ENCODE data around the gene PRR3.

Gene PRR3

GRCh38 chr6:30543821-30544220 is 13.3 kb upstream of the PRR3 start:
- no peak for TF ChIP-seq CTCF (IDR thresholded peaks at IDR 0.05; ENCODE audit: control insufficient read depth, extremely low read depth, insufficient read depth)
- no peak for DNase-seq (ENCODE audit: low read depth)
- no peak overlapping the region for H3K4me3 ChIP-seq (ENCODE audit: low read depth, low read length)

DNA sequence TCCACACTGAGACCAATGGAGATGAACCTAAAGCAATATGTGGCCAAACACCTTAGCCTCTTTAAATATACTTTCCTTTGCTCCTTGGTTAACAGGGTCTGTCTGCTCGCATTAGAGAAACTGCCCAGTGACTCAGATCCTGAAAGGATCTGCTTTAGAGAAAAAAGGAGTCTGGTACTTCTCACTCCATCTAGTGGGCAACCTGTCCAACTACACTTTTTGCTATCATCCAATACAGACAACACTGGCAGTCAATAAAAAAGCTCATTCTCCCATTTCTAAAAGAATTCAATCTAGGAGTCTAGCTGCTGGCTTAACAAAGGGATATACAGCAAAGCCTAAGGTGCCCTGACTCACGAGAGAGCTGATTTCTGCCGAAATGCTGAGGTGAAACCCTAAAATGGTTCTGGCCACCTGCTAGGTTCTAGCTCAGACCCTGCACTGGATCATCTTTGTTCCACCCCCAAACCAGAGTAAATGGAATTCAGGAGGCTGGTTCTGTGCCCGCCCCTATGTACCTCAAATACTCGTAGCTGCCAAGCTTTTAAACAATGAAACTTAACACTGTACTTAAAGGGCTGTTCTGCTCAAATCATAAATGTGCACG is 12.3 kb upstream of the PRR3 start:
- DNase-seq (ENCODE audit: low read depth), result no peak
- peak; percentile 68 for TF ChIP-seq CTCF (IDR thresholded peaks at IDR 0.05; ENCODE audit: control insufficient read depth, extremely low read depth, insufficient read depth)
- no peak overlapping the region for H3K4me3 ChIP-seq (ENCODE audit: low read depth, low read length)

DNA sequence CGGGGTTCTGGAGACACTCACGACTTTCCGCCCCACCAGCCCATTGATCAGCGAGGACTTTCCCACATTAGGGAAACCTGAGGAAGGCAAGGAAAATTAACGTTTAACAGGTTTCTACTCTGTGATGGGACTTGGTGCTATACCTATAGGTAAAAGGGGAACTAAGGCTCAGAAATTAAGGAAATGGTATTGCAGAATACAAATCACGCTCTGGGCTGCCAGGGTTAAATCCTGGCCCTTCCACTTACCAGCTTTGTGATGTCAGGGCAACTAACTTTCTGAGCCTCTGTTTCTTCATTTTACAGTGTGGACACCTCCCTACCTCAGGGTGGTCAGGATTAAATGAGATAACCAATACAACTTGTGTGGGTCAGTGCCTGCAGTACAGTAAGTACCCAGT is 9.6 kb upstream of the PRR3 start:
- DNase-seq (ENCODE audit: low read depth), result no peak
- TF ChIP-seq CTCF (IDR thresholded peaks at IDR 0.05; ENCODE audit: control insufficient read depth, extremely low read depth, insufficient read depth), result no peak
- H3K4me3 ChIP-seq (ENCODE audit: low read depth, low read length), result no peak overlapping the region

DNA sequence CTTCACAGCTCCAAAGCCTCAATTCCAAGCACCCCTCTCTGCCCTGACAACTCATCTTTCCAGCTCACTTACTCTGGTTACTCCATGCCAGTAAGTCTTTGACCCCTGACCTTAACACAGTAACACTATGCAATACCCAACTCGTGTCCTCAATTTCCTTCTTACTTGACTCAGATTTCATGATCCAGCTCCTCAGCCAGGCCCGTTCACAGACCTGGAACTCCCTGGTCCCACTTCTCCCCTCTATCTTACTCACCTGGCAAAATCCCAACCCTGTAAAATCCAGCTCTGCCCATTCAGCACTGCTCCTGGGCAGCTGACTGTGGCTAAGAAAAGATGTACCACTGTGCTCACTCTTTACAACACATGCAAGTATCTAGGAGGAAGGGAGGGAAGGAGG is 8.7 kb upstream of the PRR3 start:
- DNase-seq (ENCODE audit: low read depth), result no peak
- TF ChIP-seq CTCF (IDR thresholded peaks at IDR 0.05; ENCODE audit: control insufficient read depth, extremely low read depth, insufficient read depth), result no peak
- H3K4me3 ChIP-seq (ENCODE audit: low read depth, low read length), result no peak overlapping the region

DNA sequence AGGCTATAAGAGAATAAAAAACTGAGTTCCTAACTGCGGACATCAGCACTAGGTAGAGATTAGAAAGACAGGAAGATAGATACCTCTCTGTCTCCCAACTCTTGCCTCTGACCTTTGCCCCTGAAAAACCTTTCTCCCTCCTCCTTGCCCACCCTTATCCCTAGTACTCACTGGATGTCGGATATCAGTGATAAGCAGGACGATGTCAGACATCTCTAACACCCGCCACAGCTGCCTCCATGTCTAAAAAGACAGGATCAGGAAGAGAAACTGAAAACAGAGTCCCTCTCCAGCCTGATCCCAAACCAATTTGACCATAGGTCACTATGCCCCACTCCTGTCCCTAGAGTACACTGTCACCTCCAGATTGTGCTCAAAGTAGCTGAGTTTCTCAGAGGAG is 2.7 kb upstream of the PRR3 start:
- DNase-seq (ENCODE audit: low read depth), result no peak
- TF ChIP-seq CTCF (IDR thresholded peaks at IDR 0.05; ENCODE audit: control insufficient read depth, extremely low read depth, insufficient read depth), result no peak
- H3K4me3 ChIP-seq (ENCODE audit: low read depth, low read length), result no peak overlapping the region

DNA sequence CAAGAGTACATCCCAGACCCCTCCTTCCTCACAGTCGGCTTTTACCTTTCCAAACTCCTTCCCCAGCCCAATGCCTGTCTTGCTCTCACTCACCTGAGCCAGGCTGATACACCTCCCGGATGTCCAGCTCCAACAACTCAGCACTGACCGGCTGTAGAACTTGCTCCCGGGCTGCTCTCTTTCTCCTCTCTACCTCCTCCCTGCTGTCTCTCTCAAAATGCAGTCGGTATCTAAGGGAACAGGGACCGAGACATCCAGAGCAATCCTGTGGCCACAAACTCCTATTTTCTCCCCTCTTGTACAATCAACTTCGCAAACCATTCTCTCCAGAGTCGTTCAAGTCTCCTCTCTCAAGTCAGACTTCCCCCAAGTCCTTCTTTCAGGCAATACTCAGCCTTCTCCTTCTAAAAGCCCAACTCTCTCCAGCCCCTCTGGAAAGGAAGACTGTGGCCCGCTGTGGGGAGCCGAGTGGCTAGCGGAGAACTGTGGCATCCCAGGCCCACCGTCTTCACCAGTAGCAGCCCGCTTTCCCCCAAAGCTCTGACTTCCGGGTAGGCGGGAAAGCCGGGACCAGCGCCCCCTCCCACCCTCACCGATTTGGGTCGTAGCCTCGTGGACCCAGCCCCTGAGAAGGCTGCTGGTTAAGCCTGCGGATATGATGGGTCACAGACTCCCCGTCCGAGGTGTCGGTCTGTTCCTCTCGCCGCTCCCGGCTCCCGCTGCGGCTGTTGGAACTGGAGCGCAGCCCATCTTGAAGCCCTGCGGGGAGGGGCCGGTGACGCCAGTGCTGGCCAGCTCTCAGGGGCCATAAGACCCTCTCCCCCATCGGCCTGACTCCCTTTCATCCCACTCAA is 1.9 kb upstream of the PRR3 start:
- peak overlapping the region; percentile 86 for H3K4me3 ChIP-seq (ENCODE audit: low read depth, low read length)
- no peak for DNase-seq (ENCODE audit: low read depth)
- TF ChIP-seq CTCF (IDR thresholded peaks at IDR 0.05; ENCODE audit: control insufficient read depth, extremely low read depth, insufficient read depth), result no peak

- DNase-seq (ENCODE audit: low read depth), result no peak
- peak overlapping the region; percentile 86 for H3K4me3 ChIP-seq (ENCODE audit: low read depth, low read length)
- TF ChIP-seq CTCF (IDR thresholded peaks at IDR 0.05; ENCODE audit: control insufficient read depth, extremely low read depth, insufficient read depth), result no peak
Observed at GRCh38 chr6:30555816-30556065, 1.4 kb upstream of the PRR3 start.
